Ammon's horn (tissue), 1 donor: ENCODE measurements around the gene DCDC2.
"Not testable (repeated sequence)": the region's sequence is repeated elsewhere in the genome, so short reads cannot be mapped to it uniquely, and the experiment has no call there.

ENCODE experiments used
- DNase-seq: peaks from one replicate; pipeline ENCODE4 v3.0.0-alpha.2; 2016; ENCODE audit warnings: low spot score

Gene DCDC2

DNA sequence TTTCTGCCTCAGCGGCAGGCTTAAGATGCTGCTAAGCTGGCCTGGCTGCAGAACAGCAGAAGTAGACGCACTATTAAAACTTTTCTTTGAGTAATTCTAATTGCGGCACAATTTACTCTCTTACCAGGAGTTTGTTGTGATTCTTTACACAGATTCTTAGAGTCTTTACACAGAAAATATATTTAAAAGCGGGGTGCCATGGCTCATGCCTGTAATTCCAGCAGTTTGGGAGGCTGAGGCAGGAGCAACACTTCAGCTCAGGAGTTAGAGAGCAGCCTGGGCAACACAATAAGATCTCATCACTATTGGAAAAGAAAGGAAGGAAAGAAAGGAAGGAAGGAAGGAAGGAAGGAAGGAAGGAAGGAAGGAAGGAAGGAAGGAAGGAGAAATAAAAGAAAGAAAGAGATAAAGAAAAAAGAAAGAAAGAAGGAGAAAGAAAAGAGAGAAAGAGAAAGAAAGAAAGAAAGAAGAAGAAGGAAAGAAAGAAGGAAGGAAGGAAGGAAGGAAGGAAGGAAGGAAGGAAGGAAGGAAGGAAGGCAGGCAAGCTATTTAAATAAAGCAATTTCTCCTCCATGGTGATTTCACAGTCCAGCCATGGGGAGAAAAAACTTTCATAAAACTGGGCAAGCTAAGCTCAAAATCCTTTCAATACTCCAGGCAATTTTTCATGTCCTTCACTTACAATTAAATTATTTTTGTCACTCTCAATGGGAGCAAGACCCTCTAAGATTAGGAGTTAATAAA is 23.8 kb upstream of the DCDC2 start:
- DNase-seq = no peak

DNA sequence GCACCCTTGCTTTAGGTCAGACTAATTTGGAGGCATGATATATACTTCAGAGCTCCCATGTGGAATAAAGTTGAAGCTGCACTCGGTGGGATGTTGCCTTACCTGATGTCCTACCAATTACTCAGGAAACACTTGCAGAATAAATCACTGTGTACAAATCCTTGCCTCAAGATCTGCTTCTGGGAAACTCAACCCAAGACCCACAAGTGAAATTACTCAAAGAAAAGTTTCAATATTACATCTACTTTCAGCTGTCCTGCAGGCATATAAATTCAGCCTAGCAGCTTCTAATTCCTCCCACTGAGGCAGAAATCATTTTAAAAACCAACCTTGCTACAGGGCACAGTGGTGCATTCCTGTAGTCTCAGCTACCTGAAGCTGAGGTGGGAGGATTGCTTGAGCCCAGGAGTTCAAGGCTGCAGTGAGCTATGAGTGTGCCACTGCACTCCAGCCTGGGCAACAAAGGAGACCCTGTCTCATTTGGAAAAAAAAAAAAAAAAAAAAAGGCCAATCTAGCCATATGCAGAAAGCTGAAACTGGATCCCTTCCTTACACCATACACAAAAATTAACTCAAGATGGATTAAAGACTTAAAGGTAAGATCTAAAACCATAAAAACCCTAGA is 20.7 kb upstream of the DCDC2 start:
- DNase-seq = no peak

DNA sequence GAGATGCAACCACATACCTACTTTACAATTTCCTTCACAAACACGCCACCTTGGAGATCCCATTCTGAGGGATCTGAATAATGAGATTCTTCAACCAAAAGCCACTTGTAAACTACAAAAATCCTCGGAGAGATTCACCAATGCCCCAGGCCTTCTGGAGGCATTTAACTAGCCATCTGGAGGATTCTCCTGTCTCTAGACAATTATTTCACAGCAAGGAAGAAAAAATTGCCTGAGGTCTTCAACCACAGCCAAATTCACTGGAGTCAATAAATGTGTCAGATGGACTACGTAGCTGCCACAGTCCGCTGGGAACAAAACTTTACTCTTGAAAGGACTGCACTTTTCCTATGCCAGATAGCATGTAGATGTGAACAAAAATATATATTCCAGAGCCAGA is 19.0 kb upstream of the DCDC2 start:
- no peak for DNase-seq

DNA sequence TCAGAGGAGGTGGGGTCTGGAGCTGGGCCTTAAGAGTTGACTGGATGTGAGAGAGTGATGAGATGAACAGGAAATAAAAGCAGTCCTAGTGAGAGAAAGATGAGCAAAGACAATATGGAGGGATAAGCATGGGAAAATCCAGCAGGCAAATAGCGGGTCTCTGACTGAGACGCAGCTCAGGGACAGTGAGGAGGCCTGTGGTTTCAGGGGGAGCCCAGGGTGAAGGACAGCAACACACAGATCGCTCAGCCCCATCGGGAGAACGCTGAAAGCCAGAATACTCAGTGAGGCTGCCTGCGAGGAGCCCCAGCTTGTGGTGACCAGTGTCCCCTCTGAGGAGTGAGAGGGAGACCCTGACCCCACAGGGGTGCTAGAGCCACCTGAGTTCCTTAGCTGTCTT is 16.8 kb upstream of the DCDC2 start:
- DNase-seq = no peak

DNA sequence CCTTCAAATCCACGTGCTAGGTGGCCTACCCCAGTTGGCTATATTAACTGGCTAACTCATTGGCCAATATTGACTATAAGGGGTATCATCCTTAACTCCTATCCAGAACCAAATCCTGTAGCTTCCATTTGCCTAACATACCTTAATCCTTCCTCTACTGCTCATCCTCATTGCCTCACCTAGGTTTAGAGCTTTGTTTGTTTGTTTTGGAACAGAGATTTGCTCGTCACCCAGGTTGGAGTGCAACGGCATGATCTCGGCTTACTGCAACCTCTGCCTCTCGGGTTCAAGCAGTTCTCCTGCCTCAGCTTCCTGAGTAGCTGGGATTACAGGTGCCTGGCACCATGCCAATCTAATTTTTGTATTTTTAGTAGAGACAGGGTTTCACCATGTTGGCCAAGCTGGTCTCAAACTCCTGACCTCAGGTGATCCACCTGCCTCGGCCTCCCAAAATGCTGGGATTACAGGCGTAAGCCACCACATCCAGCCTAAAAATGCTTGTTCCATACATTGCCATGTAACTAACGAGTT is 7.3 kb upstream of the DCDC2 start:
- DNase-seq = not testable (repeated sequence)

DNA sequence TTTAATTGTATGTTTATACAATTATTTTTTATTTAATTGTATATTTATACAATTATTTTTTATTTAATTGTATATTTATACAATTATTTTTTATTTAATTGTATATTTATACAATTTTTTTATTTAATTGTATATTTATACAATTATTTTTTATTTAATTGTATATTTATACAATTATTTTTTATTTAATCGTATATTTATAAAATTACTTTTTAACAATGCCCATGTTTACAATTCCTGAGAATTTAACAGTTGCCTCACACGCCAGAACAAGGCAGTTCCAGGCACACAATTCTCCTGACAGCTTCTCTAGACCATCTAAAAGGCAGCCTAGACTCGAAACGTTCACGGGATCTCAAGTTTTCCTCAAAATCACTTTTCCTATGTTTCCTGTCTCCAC is 4.5 kb upstream of the DCDC2 start:
- not testable (repeated sequence) for DNase-seq

DNA sequence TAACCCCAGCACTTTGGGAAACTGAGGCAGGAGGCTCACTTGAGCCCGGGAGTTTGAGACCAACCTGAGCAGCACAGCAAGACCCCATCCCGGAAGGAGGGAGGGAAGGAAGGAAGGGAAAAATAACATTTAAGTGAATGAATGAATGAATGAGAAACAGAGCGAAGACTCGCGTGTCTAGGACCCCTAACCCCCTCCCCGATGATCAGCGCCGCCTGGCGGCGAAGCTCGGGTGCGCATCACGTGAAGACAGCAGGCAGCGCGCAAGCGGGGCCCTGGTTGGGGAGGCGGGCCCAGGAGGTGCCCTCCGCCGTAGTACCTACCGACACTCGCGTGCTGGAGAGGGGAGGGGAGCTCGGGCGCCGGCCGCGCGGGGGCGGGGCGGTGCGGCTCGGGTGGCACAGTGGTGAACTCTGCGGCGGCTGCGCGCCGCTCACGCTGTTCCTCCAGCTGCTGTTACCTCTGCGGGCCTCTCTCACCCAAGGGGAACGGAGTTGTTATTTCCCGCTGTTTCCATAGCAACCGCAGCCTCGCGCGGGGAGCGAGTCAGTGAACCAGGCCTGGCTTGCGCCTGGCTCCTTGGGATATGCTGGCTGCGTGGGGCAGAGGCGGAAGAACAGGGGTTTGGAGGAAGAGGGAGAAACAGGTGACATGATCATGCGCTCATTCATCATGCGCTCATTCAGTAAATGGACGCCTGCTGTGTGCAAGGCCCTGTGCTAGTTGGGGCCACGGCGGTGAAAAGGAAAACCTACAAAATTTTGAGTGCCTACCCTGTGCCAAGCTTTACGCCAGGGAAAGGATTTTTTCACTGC is 2.0 kb upstream of the DCDC2 start:
- peak; percentile 69 for DNase-seq

DNA sequence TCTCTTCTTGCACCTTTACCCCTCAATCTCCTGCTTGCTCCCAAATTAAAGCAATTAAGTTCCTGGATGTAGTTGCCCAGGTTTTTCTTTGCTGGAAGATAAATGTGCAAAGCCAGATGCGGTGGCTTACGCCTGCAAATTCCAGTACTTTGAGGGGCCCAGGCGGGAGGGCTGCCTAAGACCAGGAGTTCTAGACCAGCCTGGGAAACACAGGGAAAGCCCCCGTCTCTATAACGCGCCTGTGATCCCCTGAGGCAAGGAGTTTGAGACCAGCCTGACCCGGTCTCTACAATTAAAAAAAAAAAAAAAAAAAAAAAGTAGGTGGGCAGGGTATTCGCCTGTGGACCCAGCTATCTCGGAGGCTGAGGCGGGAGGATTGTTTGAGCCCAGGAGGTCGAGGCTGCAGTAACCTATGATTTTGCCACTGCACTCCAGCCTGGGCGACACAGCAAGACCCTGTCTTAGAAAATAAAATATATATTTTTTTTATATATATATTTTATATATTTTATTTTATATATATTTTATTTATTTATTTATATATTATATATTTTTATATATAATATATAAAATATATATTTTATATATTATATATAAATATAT is 461 bp upstream of the DCDC2 start:
- no peak for DNase-seq

DNA sequence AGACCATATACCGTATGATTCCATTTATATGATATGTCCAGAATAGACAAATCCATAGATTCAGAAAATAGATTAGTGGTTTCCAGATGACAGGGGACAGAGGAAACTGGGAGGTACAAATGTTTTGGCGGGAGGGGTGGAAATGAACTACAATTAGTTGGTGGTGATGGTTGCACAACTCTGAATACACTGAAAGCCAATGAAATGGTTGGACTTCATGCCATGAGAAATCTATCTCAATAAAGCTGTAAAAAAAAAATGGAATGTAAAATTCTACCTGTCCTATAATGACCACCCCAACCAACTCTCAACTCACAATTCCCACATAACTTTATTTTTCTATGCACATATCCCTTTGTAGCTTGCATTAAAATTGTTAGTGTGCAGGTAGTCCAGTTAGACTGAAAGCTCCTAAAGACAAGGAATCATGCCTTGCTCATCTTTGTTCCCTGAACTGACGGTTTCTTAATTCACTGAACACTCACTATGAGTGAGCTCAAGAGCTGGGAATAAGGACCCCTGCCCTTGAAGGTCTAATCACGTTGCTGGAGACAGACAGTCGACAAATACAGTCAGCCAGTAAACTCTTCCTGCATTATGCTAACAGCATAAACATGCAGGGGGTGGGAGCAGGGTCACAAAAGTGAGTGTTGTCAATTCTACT is 1.4 kb downstream of the DCDC2 start:
- DNase-seq = no peak

DNA sequence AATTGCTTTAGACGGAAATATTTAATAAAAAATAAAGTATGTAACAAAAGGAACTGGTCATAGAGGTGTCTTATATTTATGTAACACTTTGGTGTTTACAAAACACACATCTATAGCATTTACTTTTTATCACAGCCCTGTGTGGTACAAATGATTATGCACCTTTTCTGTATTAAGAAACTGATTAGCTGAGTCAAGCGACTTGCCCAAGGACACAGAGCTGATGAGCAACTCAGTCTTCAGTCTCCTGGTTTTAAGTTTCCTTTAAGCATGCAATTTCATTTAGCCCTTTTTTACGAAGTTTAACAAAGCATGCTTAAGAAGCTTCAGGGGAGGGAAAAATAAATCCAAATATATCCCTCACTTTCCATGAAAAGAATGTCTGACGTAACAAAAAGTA is 2.5 kb downstream of the DCDC2 start:
- no peak for DNase-seq

DNA sequence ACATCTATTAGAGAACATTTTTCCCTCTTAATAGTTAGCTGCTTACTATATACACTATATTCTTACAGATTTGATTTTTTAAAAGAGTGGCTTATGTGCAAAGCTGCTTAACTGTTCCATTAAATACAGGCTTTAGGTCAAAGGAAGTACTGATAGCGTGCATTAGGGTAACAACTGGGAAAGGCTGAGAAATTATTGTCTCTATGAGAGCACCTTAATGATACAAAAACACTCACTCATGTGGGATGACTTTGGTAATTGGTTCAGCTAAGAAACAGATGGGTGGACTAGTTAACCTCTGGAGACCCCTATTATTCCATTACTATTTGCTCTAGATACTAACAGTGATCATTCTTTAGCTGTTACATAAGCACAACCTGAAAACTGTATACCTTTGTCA is 4.0 kb downstream of the DCDC2 start:
- DNase-seq = no peak

DNA sequence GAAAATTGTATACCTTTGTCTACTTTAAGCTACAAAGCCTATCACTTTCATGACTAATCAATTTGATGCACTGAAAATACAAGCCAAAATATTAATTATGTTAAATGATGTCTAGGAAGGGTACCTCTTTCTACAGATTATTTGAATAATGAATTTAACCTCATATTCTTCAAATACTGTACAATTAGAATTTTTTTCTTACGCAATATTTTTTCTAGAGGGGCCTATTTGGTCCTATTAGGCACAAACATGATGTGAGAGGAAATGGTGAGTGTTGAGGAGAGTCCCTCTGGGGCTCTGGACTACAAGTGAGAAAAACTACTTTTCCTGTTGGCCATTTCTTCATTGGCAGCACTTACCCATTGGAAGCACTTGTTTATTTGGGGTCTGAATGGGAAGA is 5.4 kb downstream of the DCDC2 start:
- no peak for DNase-seq

DNA sequence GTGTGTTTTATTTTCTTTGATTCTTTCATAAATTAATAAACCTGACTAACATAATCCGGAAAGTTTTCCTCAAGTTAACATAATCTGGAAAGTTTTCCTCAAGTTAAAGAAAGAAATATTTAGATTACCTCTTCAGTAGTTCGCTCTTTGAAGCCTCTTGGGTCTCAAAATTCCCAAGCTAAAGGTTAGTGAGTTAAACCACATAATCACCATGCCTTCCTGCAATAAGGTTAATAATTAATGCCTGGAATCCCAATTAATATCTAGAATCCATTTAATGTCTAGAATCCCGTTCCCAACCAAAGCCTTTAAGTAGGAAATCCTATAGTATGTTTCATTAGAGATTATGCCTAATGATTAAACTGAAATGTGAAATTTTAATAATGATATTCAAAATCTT is 12.9 kb downstream of the DCDC2 start:
- no peak for DNase-seq

DNA sequence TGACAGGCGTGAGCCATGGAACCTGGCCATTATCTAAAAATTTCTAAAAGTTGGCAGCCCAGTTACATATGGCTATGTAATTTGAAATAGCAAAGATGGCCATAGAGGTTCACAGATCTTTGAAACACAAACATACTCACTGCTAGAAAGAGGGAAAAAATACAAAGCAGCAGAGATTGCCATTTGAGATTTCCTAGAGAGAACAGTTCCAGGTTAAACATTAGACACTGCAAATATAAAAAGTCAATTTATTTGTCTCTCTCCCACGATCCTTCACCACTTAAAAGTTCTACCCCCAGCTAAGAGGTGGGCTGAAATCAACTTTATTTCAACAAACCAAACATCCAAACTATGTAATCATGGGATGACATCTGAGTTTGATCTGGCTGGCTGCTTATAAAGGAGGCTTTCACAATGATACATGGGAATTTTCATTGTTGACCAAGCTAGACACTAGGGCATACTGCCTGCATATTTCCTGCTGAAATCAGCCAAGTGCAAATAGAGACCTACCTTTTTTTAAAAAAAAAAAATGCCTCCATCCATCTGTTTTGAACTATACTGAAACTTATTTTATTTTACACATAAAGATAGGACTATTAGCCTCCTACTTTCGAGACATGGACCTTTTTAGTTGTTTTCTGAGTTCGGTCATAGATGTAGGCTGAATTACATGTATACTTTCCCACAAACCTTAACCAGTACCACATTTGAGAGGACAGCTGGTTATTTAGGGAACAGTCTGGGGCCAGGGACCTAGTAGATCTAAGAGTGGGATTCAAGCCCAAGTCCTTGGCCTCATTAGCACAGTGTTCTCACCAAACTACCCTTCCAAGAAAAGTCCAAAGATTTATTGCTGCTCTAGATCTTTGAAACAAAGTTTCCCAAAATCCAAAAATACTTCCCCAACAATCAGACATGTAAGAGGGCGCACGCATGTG is 16.6 kb downstream of the DCDC2 start:
- no peak for DNase-seq

DNA sequence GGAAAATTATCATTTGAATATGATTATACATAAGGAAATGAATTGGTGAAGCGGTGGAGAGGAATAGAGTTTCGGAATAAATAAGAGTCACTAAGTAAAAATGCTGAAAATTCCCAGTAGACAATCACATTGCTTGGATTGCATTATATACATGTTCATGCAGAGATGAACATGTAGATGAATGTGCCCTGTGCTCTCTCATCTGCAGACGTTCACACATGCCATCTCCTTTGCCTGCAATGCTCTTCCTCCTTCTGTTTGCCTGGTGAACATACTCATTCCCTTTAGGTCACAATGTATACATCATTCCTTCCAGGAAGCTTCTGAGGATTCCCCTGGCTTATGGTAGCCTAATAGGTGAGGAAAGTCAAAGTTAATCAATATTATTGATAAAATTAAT is 17.9 kb downstream of the DCDC2 start:
- DNase-seq = no peak

DNA sequence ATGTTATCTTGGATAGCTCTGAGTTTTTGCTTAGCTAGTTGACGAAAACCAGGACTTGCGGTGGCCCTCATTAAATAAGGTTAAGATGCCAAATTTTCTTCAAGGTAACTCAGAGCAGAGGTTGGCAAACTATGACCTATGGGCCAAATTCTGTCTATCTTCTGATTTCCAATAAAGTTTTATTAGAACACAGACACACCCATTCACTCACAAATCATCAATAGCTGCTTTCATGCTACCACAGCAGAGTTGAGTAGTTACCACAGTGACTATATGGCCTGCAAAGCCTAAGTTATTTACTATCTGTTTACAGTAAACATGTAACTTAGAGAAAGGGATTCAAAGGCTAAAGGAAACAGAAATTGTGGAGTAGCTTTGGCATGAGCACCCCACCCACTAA is 23.6 kb downstream of the DCDC2 start:
- no peak for DNase-seq

DNA sequence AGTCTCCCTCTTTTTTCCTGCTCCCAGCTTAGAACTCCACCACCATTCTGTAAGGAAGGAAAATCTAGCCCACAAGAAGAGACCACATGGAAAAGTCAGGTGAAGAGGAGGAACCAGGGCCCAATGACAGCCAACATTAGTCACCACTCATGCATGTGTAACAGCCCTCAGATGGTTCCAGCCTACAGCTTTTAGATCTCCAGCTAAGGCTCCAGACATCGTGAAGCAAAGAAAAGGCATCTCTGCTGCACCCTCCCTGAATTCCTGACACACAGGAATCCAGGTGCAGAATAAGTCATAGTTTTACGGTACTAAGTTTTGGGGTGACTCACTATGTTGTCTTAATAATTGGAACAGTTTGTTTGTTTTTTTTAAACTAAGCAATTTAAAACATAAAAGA is 25.5 kb downstream of the DCDC2 start:
- no peak for DNase-seq

DNA sequence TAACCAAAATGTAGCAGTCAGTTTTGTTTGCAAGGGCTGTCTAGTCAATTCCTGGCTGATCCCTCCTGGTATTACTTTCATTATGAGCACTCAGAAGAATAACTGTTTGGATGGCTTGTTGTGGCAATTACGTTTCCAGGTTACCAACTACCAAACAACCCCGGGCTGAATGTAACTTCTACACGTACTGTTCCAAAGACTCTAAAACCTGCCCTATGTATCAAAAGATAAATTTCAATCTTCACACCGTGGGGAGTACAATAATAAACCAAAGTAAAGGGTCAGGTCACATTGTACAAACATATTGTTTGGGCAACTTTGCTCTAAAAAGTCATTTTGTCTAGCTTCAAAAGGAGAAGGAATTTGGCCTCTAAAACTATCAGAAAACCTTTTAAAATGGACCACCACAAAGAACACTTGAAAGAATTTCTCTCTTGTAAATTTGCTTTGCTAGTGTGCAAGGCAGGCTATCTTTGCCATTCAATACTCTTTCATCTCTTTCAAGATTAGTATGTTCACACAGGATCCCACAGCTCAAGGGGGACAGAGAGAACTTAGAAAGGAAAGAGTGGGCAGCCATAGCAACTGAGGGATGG is 27.6 kb downstream of the DCDC2 start:
- no peak for DNase-seq

DNA sequence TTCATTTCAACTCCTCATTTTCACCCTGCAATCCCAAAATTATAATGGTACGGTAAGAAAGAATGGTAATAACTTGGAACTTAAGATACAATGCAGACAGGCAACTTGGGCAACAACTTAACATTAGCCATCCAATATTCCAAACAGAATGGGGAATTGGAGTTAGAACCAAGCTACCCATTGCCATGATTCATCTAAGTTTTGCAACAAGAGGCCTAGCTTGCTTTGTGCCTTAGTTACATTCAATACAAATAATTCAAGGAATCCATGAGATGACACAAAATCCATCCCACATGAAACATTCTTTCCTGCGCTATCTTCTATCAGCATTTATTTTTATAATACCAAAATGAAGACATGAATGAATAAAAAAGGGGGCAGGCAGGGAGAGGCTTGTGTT is 28.4 kb downstream of the DCDC2 start:
- DNase-seq = no peak

DNA sequence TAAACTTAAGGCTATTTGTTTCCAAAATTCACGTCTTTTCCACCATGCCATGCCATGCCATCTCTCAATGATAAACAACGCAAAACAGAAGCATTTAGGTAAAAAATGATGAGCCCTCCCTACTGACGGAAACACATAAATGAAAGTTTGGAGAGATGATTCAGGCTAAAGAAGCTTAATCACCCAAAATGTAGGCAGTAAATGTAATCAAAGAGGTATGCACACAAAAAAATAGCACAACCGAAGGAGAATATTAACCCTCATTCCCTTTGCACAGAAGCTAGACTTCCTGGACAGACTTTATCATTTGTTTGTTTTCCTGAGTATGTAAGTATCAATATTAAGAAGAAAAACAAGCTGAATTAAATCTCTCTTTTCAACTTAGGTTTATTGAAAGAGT is 28.8 kb downstream of the DCDC2 start:
- no peak for DNase-seq
